Spleen (tissue), 11 donors: ENCODE results near the gene TNFRSF18. TPM values are rescaled to one million over a fixed set of nuclear protein-coding genes. Genes with fewer than 3 reads are reported as not detected.
A peak's percentile ranks its signal among the peaks of the same experiment; 100 is the strongest.

Experiments
- DNase-seq: peaks from one replicate; pipeline ENCODE4 v3.0.0-alpha.2; 2020
- H3K27ac ChIP-seq, 8 donors: fragments of 200-600 bp; sonication (generic) in 7 of 8; 1 replicate in 4 of 8; 2 replicates in 4 of 8; pipeline versions ENCODE4 v1.5.0 to v1.8.0; 2016 to 2021; ENCODE audit warnings: inconsistent platforms in 4 of 8, mild to moderate bottlenecking in 4 of 8, moderate library complexity in 1 of 8
- H3K27me3 ChIP-seq, 7 donors: fragments of 200-600 bp; sonication (generic) in 6 of 7; replicated peaks in 1 of 7; 1 replicate in 4 of 7; 2 replicates in 3 of 7; pipeline versions ENCODE4 v1.5.0 to v1.8.0; 2016 to 2021; ENCODE audit warnings: inconsistent platforms in 3 of 7, mild to moderate bottlenecking in 1 of 7
- H3K36me3 ChIP-seq, 6 donors: fragments of 200-600 bp; sonication (generic) in 5 of 6; 1 replicate in 4 of 6; 2 replicates in 2 of 6; pipeline versions ENCODE4 v1.5.0 to v1.8.0; 2016 to 2021; ENCODE audit warnings: inconsistent platforms in 2 of 6
- H3K4me1 ChIP-seq, 6 donors: fragments of 200-600 bp; sonication (generic) in 5 of 6; 1 replicate in 3 of 6; 2 replicates in 3 of 6; pipeline versions ENCODE4 v1.5.0 to v1.8.0; 2016 to 2021; ENCODE audit warnings: inconsistent platforms in 3 of 6
- H3K4me3 ChIP-seq, 8 donors: fragments of 200-600 bp; sonication (generic) in 7 of 8; 1 replicate in 4 of 8; 2 replicates in 4 of 8; pipeline versions ENCODE4 v1.5.0 to v1.8.0; 2016 to 2021; ENCODE audit warnings: inconsistent platforms in 4 of 8, mild to moderate bottlenecking in 4 of 8, moderate library complexity in 2 of 8
- H3K9me3 ChIP-seq, 8 donors: fragments of 200-600 bp; sonication (generic) in 7 of 8; 1 replicate in 4 of 8; 2 replicates in 4 of 8; pipeline versions ENCODE4 v1.5.0 to v1.8.0; 2016 to 2021; ENCODE audit warnings: inconsistent platforms in 4 of 8
- CTCF ChIP-seq, 11 experiments: fragments of 200-600 bp in 7 of 11; fragments of 450-650 bp in 4 of 11; sonication (generic) in 4 of 11; IDR thresholded peaks in 8 of 11; conservative IDR thresholded peaks in 3 of 11; 1 replicate in 7 of 11; 2 replicates in 4 of 11; pipeline versions ENCODE4 v1.4.0 to v1.8.0; 2016 to 2021; ENCODE audit warnings: antibody characterized with exemption in 11 of 11, inconsistent platforms in 4 of 11, mild to moderate bottlenecking in 1 of 11
- POLR2A ChIP-seq, 3 donors: fragments of 450-650 bp; IDR thresholded peaks; one replicate each; pipeline ENCODE4 v1.5.1; 2017; ENCODE audit warnings: antibody characterized with exemption in 3 of 3, mild to moderate bottlenecking in 1 of 3
- POLR2AphosphoS5 ChIP-seq, 3 donors: sonication (generic); formaldehyde crosslinking; IDR thresholded peaks; one replicate each; pipeline ENCODE4 v1.5.1; 2017; ENCODE audit warnings: antibody characterized with exemption in 3 of 3
- WGBS, 5 donors: extraction: QIAGEN DNeasy Blood & Tissue Kit in 3 of 5; methylation state at CpG; one replicate each; pipeline versions ENCODE4 v1.1.5 to v1.1.7; 2013 to 2018; 5-methylcytosine and 5-hydroxymethylcytosine counted together
- intact Hi-C: fragments of 100-400 bp; cut with DNase I; formaldehyde crosslinking; loops from one replicate; pipeline ENCODE4 v1.15.0; 2023; ENCODE audit warnings: low total_unique reads
- polyA plus RNA-seq, 3 donors: library from polyadenylated mRNA; stranded (reverse); fragments of 200-250 nt; gene quantifications; one replicate each; pipeline ENCODE4 v1.2.1, GENCODE V29; 2013
- total RNA-seq, 7 donors: library from RNA; depleted of rRNA in 3 of 7; stranded (reverse); fragments of >200 nt in 3 of 7; fragmentation: NEBNext Ultra II Directional in 4 of 7; extraction: Animal tissue kit (Norgen Biotek cat#: 25700) in 4 of 7; gene quantifications; one replicate each; pipeline versions ENCODE4 v1.1.0 to v1.2.1, GENCODE V29; 2016 to 2021
- donor health status: healthy with polysubstance abuse.
- donor health status: DM: no; HTN: no; CAD: no; lungs with moderate emphysema.
- donor health status: DM: no; HTN: no; CAD: no.
- donor health status: Bipolar disorder and iron deficiency.
- donor health status: healthy.
- donor health status: DM: no; HTN: no; CAD: no.
- donor health status: DM: yes; HTN: yes; CAD: no.

Gene TNFRSF18
- total and polyA plus RNA-seq, 10 donors = 5.2 to 16.3 (median 7.6) TPM

GRCh38 chr1:1200876-1201810, 5.2 kb downstream of the TNFRSF18 start:
- Histone ChIP-seq H3K9me3 (no peaks in the 10 kb centered on the region), H3K4me1 (peaks cover 7 to 39% (median 22%) of the 10 kb centered on the region in 6 donors), H3K36me3 (no peaks in the 10 kb centered on the region), H3K27me3 (peaks cover 0 to 61% (median 16%) of the 10 kb centered on the region in 7 donors), H3K27ac (peak overlapping the region in 5 of 8 donors; percentile 33 to 82 (median 71)), H3K4me3 (peak overlapping the region in 7 of 8 donors; percentile 38 to 73 (median 43))
- intact Hi-C loops = no loop called here
- 1 to 5% (median 1%) methylated on average over 10 to 109 of the region's 109 CpGs for WGBS, 5 donors
- peak; percentile 50 to 73 (median 63) for TF ChIP-seq POLR2AphosphoS5 (IDR thresholded peaks at IDR 0.05)
- no peak for TF ChIP-seq CTCF (IDR thresholded peaks at IDR 0.05 in 8 of 11, conservative IDR thresholded peaks at IDR 0.05 in 3 of 11)
- DNase-seq = peak; percentile 91

- intact Hi-C loops = no loop called here
- Histone ChIP-seq H3K27me3 (peaks cover 0 to 52% (median 7%) of the 10 kb centered on the region in 7 donors), H3K36me3 (no peaks in the 10 kb centered on the region), H3K9me3 (peaks cover 0 to 7% (median 3%) of the 10 kb centered on the region in 8 donors), H3K27ac (peak overlapping the region in 3 of 8 donors; percentile 71 to 82 (median 73)), H3K4me3 (peak overlapping the region in 5 of 8 donors; percentile 38 to 73 (median 43)), H3K4me1 (peaks cover 3 to 30% (median 12%) of the 10 kb centered on the region in 6 donors)
- 60 to 75% (median 67%) methylated on average over 11 to 31 of the region's 31 CpGs for WGBS, 5 donors
- TF ChIP-seq POLR2A (IDR thresholded peaks at IDR 0.05) (no peak), POLR2AphosphoS5 (IDR thresholded peaks at IDR 0.05) (no peak), CTCF (IDR thresholded peaks at IDR 0.05 in 8 of 11, conservative IDR thresholded peaks at IDR 0.05 in 3 of 11) (no peak)
- DNase-seq = peak; percentile 75
Measured at GRCh38 chr1:1199961-1200875, 6.2 kb downstream of the TNFRSF18 start.

DNA sequence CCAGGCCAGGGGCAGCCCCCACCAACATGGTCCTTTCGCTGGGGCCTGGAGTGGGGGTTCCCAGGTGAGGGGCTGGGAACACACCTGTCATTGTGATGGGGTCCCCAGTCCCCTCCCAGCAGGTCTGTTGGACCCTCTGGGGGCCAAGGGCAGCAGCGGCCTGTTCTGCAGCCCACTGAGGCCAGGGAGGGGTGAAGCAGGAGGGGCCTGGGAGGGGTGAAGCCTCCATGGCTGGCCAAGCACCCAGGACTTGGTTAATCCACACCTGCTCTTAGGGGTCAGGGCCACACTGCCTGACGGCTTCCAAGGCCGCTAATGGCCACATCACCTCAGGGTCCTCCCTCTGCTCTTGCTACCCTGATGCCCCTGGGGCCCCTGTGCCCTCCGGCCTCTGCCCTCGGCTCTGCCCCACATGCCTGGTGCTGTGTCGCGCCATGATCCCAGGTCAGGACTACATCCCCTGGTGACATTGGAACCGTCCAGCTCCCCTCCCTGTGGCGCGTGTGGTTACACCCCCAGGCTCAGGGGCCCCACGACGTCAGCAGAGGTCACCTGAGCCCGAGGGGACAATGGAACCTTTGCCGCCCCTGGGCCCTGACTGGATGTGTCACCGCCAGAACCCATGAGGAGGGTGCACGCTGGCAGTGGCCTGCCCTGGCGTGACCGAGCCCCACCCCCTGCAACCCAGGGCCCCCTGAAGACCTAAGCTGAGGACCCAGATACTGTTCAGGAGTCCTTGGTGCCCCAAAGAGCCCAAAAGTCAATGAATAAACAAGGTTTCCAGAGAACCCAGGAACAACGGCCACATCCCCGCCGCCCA, 7.0 kb downstream of the TNFRSF18 start:
- intact Hi-C loops = no loop called here
- DNase-seq = peak; percentile 70

More for the DNA sequence above, 7.0 kb downstream of the TNFRSF18 start:
- no peak overlapping the region for H3K4me3 ChIP-seq
- 82 to 92% (median 85%) methylated on average over 13 to 22 of the region's 22 CpGs for WGBS, 5 donors
- no peak overlapping the region for H3K27ac ChIP-seq
- TF ChIP-seq CTCF (IDR thresholded peaks at IDR 0.05 in 8 of 11, conservative IDR thresholded peaks at IDR 0.05 in 3 of 11) (no peak), POLR2A (IDR thresholded peaks at IDR 0.05) (no peak), POLR2AphosphoS5 (IDR thresholded peaks at IDR 0.05) (no peak)
- H3K9me3 ChIP-seq = peaks cover 0 to 16% (median 12%) of the 10 kb centered on the region in 8 donors
- peaks cover 0 to 43% (median 7%) of the 10 kb centered on the region in 7 donors for H3K27me3 ChIP-seq
- H3K4me1 ChIP-seq = peaks cover 3 to 21% (median 10%) of the 10 kb centered on the region in 6 donors
- H3K36me3 ChIP-seq = no peaks in the 10 kb centered on the region
